ENCODE results near the gene FOXP1.

GRCh38 chr3:71372911-71373637, 210.5 kb downstream of the FOXP1 start:
- TF ChIP-seq POLR2A (IDR thresholded peaks at IDR 0.05) = no peak
- TF ChIP-seq CTCF (IDR thresholded peaks at IDR 0.05) = no peak
